DMS79 (cell line): ENCODE data around the gene CCNH.

ENCODE experiments used
- DNase-seq: peaks from one replicate; lab custom pipeline; 2025; lab: John Stamatoyannopoulos, UW

Gene CCNH

DNA sequence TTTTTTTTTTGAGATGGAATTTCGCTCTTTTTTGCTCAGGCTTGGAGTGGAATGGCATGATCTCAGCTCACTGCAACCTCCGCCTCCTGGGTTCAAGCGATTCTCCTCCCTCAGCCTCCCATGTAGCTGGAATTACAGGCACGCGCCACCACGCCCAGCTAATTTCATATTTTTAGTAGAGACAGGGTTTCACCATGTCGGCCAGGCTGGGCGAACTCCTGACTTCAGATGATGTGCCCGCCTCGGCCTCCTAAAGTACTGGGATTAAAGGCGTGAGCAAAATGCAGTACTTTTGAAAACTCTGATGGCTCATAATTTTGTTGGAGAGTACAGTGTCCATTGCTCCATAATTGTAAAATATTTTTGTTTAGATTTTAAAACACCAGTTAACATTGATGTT is 52.6 kb downstream of the CCNH start:
- no peak for DNase-seq

DNA sequence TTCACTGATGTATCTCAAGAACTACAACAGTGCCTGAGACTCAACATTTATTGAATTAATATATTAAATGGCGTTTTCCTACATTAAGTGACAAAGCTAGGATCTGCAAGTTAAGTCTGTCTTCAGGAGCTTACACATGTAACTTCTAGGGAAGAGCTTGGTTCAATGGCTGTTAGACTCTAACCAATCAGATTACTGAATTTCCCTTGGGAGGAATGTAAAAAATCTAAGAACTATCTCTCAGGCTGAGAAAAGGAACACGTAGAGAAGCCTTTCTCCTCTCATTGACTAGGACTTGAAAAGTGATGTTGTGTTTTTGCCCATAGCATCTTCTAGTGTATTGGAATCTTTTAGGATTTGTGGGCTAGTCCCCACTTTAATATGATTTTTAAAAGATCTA is 53.6 kb downstream of the CCNH start:
- DNase-seq, result no peak

DNA sequence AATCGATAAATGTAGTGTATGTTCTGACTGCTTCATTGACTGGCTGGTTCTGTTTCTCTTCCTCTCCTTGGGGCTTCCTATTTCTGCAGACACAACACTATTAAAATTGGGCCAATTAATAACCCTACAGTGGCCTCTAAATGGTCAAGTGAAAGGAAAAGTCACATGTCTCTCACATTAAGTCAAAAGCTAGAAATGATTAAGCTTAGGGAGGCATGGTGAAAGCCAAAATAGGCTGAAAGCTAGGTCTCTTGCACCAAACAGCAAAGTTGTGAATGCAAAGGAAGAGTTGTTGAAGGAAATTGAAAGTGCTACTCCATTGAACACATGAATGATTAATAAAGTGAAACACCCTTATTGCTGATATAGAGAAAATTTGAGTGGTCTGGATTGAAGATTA is 58.2 kb downstream of the CCNH start:
- DNase-seq, result no peak

DNA sequence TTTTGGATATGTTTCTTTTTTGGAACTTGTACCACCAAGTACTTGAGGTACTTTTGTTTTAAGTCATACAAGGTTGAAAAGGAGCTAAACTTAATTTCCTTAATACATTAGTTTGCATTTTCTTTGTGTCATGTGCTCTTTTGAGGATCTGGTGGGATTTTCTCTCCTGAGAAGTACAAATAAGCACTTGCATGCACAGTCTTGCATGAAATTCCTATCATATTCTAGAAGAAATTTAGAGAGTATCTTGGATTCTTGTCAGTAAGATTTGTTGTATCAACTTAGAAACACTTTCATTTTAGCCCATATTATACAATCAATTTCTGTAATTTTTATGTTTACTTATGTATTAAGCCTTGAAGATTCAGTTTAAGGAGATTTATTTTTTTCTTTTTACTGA is 64.9 kb downstream of the CCNH start:
- DNase-seq, result no peak

DNA sequence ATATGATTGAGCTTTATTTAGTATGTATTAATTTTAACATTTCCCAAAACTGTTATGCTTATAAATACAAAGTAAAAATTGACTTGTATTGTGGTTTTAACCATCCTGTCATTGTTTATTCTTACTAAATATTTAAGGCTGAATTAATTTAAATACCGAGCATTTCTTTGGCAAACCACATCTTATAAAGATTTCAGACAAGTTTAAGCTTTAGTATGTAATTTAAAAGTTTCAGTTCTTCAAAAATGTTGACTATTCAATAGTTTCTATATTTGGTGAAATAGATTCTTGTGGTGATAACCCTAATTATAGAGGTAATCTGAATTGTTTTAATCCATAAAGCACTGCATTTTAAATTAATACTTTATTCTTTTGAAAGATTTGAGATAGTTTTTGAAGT is 65.5 kb downstream of the CCNH start:
- DNase-seq, result no peak
